Measurements from ENCODE around the gene PDE11A. TPM values are rescaled to one million over a fixed set of nuclear protein-coding genes. Genes with fewer than 3 reads are reported as not detected.

PDE11A gene
- total RNA-seq, 2 experiments from 2014 or later: not detected

DNA sequence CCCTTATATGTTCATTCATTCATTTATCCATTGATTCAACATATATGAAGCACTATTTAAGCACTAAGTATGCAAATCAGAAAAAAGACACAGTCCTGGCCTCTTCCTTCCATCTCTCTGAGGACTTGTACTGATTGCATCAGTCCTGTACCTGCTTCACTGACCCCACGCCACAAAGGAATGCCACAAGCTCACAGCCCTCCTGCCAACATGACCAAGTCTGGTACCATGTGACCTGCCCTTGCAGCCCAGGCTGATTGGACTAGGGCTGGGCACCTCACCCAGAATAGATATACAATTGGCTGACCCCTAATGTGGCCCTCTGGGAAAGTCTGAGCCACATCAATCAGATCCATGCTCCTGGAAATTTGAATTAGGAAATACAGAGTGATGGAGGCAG, 483.4 kb downstream of the PDE11A start:
- Mint-ChIP-seq H3K27me3 (peaks cover 4% of the 10 kb centered on the region), H3K9me3 (no peaks in the 10 kb centered on the region), H3K4me1 (peaks cover 3% of the 10 kb centered on the region), H3K36me3 (ENCODE audit: low read depth) (no peaks in the 10 kb centered on the region), H3K4me3 (no peak overlapping the region), H3K27ac (no peak overlapping the region)
- CTCF ChIA-PET: interaction anchor here (1.0 kb wide), 1 partner anchor 15 kb away, joined by 3 read pairs; no protein-coding TSS in a partner anchor
- POLR2A ChIA-PET: no interaction called here
- no peak for DNase-seq

DNA sequence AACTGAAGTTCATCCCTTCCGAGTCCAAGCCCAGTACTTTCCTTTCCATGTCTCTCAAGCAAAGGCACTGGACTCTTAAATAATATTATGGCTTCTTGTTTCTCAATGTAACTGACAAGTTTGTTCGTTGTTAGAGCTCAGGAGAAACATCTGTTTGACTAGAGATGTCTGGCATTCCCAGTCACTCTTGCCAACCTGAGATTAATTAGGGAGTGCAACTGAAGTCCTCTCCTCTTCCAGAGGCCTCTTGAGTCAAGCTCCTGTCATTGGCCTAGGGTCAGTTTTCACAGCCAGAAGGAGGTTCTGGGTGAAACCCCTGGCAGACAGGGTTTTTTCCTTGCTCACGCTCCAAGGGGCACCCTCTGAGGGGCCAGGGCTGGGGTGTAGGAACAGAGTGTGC, 483.9 kb downstream of the PDE11A start:
- Mint-ChIP-seq H3K27ac (no peak overlapping the region), H3K4me3 (no peak overlapping the region), H3K27me3 (peaks cover 4% of the 10 kb centered on the region), H3K4me1 (peaks cover 3% of the 10 kb centered on the region), H3K9me3 (no peaks in the 10 kb centered on the region), H3K36me3 (ENCODE audit: low read depth) (no peaks in the 10 kb centered on the region)
- ChIA-PET POLR2A (no interaction called here), CTCF (interaction anchor here (1.0 kb wide), 1 partner anchor 16 kb away, joined by 3 read pairs; no protein-coding TSS in a partner anchor)
- no peak for DNase-seq

DNA sequence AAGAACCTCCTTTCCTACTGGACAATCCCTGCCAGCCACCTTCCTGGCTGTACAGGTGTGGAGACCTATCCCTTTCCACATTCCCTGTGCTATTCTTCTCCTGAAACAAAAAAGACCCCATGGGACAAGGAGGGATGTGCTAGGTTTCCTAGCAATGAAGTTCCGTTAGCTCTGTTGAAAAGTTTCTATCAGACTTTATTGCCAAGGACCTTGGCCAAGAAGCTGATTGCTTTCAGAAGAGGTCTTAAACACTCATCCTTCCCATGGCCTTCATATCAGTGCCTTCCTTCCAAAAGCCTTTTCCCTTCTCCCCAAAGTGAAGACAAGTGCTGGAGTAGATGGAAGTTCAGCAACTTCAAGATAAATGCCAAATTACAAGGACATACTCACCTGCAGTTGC, 485.2 kb downstream of the PDE11A start:
- H3K27me3 Mint-ChIP-seq: peaks cover 4% of the 10 kb centered on the region
- ChIA-PET POLR2A (no interaction called here), CTCF (no interaction called here)
- no peak for DNase-seq
- H3K4me1 Mint-ChIP-seq: peaks cover 3% of the 10 kb centered on the region
- H3K27ac Mint-ChIP-seq: no peak overlapping the region
- no peaks in the 10 kb centered on the region for H3K9me3 Mint-ChIP-seq
- H3K4me3 Mint-ChIP-seq: no peak overlapping the region
- no peaks in the 10 kb centered on the region for H3K36me3 Mint-ChIP-seq (ENCODE audit: low read depth)

DNA sequence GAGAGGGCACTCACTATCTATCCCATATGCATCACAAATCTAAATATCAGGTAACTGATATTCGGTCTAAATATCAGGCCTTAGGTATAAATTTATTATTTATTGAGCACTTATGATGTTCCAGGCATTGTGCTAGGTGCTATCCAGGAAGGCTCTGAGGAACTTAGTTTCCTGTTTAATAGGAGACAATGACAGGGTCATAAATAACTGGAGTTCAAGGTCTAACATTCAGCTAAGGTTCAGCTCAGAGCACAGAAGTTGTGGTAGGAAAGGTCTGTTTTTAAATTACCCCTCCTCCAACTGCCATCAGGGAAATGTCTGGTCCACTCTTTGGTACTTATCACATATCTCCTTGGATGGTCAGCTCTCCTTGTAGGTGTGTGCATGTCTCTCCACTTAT, 486.4 kb downstream of the PDE11A start:
- Mint-ChIP-seq H3K4me3 (no peak overlapping the region), H3K27me3 (peaks cover 4% of the 10 kb centered on the region), H3K27ac (no peak overlapping the region), H3K4me1 (peaks cover 1% of the 10 kb centered on the region), H3K36me3 (ENCODE audit: low read depth) (no peaks in the 10 kb centered on the region), H3K9me3 (no peaks in the 10 kb centered on the region)
- POLR2A ChIA-PET: no interaction called here
- DNase-seq: no peak
- CTCF ChIA-PET: interaction anchor here (1.1 to 1.9 kb wide), 3 partner anchors 15 to 55 kb away, joined by 3 to 10 read pairs (median 3); no protein-coding TSS in a partner anchor

DNA sequence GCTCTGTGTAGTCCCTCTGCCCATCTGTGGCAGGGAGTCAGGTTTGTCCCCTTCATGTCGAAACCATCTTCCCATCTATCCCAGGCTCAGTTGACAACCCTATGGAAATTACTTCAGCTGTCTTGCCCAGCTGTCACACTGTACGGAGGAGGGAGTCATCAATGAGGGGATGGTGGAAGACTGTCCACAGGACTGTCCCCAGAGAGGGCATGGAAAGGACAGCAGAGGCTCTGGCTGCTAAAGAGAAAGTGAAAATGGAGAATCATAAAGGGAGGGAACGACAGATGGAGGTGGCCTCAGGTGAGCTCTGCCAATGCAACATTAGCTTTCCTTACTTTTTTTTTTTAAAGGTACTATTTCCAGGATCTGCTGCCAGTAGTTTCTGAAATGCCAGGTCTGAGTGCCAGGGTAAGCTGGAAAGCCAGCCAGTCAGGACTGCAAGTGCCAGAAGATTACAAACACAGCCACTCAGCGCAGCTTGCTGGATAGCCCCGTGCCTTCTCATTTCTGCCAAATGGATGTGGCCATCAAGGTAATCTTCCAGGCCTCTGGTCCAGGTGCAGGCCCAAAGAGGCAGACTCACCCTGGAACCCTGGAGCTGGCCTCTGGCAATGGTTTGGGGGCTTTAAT, 487.2 kb downstream of the PDE11A start:
- no peak overlapping the region for H3K27ac Mint-ChIP-seq
- CTCF ChIA-PET: interaction anchor here (1.1 to 1.9 kb wide), 4 partner anchors 14 to 56 kb away, joined by 3 to 10 read pairs (median 4); no protein-coding TSS in a partner anchor
- no peaks in the 10 kb centered on the region for H3K36me3 Mint-ChIP-seq (ENCODE audit: low read depth)
- peaks cover 3% of the 10 kb centered on the region for H3K9me3 Mint-ChIP-seq
- peaks cover 3% of the 10 kb centered on the region for H3K27me3 Mint-ChIP-seq
- H3K4me1 Mint-ChIP-seq: no peaks in the 10 kb centered on the region
- POLR2A ChIA-PET: no interaction called here
- DNase-seq: no peak
- no peak overlapping the region for H3K4me3 Mint-ChIP-seq

DNA sequence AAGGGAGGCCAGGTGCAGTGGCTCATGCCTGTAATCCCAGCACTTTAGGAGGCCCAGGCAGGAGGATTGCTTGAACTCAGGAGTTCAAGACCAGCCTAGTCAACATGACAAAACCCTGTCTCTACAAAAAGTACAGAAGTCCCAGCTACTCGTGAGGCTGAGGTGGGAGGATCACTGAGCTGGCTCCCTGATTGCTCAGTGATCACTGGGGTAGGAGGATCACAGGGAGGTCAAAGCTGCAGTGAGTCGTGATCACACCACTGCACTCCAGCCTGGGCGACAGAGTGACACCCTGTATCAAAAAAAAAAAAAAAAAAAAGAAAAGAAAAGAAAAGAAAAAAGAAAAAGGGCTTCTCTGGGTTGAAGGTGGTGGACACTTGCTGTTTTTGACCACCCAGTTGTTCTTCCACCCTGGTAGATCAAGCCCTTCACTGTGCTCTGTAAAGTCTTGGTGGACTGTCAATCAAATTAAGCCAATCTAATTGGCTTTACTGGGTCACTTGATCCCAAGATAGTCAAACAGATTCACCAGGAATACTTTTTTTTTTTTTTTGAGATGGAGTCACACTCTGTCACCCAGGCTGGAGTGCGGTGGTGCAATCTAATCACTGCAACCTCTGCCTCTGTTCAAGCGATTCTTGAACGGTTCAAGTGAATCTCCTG, 488.4 kb downstream of the PDE11A start:
- no peak overlapping the region for H3K27ac Mint-ChIP-seq
- H3K27me3 Mint-ChIP-seq: no peaks in the 10 kb centered on the region
- H3K4me3 Mint-ChIP-seq: no peak overlapping the region
- ChIA-PET POLR2A (no interaction called here), CTCF (interaction anchor here (0.9 to 1.9 kb wide), 4 partner anchors 8 to 17 kb away, joined by 4 to 10 read pairs (median 4); no protein-coding TSS in a partner anchor)
- no peak for DNase-seq
- H3K4me1 Mint-ChIP-seq: no peaks in the 10 kb centered on the region
- H3K36me3 Mint-ChIP-seq (ENCODE audit: low read depth): no peaks in the 10 kb centered on the region
- peaks cover 3% of the 10 kb centered on the region for H3K9me3 Mint-ChIP-seq

DNA sequence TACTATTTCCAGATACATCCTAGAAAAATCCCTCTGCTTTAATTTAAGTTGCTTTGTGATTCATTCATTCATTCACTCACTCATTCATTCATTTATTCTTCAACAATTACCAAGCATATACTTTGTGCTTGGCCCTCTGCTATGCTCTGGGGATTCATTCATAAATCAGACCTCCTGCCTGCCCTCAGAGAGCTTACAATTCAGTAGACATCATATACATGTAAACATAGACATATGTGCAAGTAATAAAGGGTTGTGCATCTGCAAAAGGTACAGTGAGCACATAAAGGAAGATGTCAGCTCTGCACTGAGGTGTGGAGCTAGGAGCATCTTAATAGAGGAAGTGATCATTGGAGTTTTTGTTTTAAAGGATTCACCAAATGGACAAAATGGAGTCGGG, 490.6 kb downstream of the PDE11A start:
- Mint-ChIP-seq H3K27me3 (no peaks in the 10 kb centered on the region), H3K4me1 (no peaks in the 10 kb centered on the region), H3K4me3 (no peak overlapping the region), H3K9me3 (peaks cover 3% of the 10 kb centered on the region), H3K27ac (no peak overlapping the region), H3K36me3 (ENCODE audit: low read depth) (no peaks in the 10 kb centered on the region)
- ChIA-PET POLR2A (no interaction called here), CTCF (no interaction called here)
- no peak for DNase-seq

DNA sequence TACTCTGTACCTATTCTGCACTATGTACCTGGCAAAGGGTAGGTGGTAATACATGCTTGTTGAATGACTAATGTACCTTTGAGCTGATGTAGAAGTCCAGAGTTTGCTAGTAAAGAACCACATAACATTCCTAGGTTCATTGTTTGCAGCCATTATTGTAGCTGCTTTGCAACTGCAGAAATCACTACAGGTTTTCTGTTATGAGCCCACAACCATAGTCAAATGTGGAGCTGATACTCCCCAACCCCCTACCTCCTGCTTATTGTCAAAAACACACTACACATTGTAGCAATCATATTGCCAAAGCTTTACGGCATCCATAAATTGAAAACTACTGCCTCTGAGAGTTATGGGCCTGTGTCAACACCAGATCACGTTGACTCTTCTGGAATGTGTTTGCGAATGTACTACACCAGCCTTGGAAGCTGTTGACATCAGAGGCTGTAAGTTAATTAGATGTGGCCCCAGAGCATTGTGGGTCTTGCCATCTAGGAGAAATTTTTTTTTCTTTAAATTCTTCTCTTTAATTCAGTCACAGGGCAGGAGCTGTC, 493.0 kb downstream of the PDE11A start:
- no peaks in the 10 kb centered on the region for H3K36me3 Mint-ChIP-seq (ENCODE audit: low read depth)
- no peaks in the 10 kb centered on the region for H3K4me1 Mint-ChIP-seq
- ChIA-PET POLR2A (no interaction called here), CTCF (no interaction called here)
- no peak overlapping the region for H3K27ac Mint-ChIP-seq
- H3K9me3 Mint-ChIP-seq: peaks cover 3% of the 10 kb centered on the region
- no peak overlapping the region for H3K4me3 Mint-ChIP-seq
- no peak for DNase-seq
- no peaks in the 10 kb centered on the region for H3K27me3 Mint-ChIP-seq

DNA sequence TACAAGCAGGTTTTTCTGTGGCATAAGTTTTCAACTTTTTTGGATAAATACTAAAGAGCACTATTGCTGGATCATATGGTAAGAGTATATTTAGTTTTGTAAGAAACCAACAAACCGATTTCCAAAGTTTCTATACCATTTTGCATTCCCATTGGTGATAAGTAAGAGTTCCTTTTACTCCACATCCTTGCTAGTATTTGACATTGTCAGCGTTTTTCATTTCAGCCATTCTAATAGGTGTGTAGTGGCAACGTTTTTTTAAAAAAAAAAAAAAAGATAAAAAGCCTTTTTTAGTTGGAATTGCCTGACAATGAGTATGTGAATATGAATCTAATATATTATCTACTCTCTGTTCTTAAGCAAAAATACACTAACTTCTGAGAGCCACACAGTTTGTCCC, 494.1 kb downstream of the PDE11A start:
- ChIA-PET CTCF (interaction anchor here (1.1 kb wide), 1 partner anchor 10 kb away, joined by 3 read pairs; no protein-coding TSS in a partner anchor), POLR2A (no interaction called here)
- Mint-ChIP-seq H3K9me3 (peaks cover 3% of the 10 kb centered on the region), H3K4me1 (no peaks in the 10 kb centered on the region), H3K27me3 (no peaks in the 10 kb centered on the region), H3K27ac (no peak overlapping the region), H3K4me3 (no peak overlapping the region), H3K36me3 (ENCODE audit: low read depth) (no peaks in the 10 kb centered on the region)
- no peak for DNase-seq

DNA sequence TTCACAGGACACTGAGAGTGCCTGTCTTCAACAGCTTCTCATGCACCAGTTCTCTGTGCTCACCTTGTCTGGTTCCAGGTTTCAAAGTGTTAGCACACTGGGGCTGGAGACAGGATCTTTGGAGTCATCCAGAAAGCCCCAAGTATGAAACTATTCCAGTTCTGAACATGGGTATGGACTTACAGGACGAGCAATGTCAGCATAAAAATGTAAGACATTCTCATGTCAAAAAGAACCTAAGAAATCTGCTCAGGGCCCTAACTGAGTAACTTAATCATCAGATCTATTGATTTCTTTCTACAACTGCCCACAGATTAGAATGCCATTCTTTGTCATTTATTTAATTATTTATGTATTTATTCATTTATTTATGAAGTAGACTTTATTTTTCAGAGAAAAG, 495.5 kb downstream of the PDE11A start:
- H3K4me1 Mint-ChIP-seq: no peaks in the 10 kb centered on the region
- no peak overlapping the region for H3K4me3 Mint-ChIP-seq
- no peak overlapping the region for H3K27ac Mint-ChIP-seq
- H3K27me3 Mint-ChIP-seq: no peaks in the 10 kb centered on the region
- ChIA-PET CTCF (no interaction called here), POLR2A (no interaction called here)
- DNase-seq: no peak
- H3K9me3 Mint-ChIP-seq: peaks cover 3% of the 10 kb centered on the region
- no peaks in the 10 kb centered on the region for H3K36me3 Mint-ChIP-seq (ENCODE audit: low read depth)

DNA sequence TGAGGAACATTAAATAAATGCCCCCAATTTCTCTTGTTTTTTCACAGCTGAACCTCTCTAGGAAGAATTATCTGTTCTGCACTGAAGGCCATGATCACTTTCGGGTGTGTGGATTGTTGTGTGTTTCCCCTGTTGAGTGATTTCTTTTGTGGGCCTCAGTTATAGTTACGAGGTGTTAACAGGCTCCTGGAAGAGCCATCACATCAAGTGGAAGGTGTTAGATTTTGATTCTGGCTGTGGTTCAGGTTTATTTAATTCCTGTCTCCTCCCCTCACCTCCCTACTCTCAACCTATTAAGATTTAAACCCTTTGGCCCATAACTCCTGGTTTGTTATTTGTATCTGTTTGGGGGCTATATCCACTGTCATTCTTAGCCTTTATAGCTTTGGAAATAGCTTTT, 497.2 kb downstream of the PDE11A start:
- no peak overlapping the region for H3K27ac Mint-ChIP-seq
- H3K4me1 Mint-ChIP-seq: no peaks in the 10 kb centered on the region
- no peaks in the 10 kb centered on the region for H3K36me3 Mint-ChIP-seq (ENCODE audit: low read depth)
- no peaks in the 10 kb centered on the region for H3K9me3 Mint-ChIP-seq
- no peak for DNase-seq
- H3K4me3 Mint-ChIP-seq: no peak overlapping the region
- CTCF ChIA-PET: interaction anchor here (1.2 kb wide), 1 partner anchor 25 kb away, joined by 3 read pairs; no protein-coding TSS in a partner anchor
- H3K27me3 Mint-ChIP-seq: no peaks in the 10 kb centered on the region
- POLR2A ChIA-PET: no interaction called here

DNA sequence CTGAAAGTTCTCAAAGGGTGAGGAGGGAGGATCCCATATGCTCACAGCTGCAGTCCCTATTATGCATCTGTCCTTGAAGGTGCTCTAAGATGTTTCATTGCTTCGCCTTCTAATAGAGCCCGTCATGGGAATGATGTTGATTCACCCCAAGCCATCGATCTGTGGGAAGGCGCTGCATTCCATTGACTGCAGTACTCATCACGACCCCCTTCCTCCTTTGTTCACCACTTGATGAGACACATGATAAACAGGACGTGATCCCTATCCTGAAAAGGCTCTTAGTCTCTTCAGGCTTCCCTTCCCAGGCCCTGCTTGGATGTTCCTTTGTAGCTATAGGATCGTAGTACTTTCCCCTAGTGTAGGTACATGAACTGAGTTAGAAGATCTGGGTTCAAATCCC, 498.2 kb downstream of the PDE11A start:
- Mint-ChIP-seq H3K27ac (no peak overlapping the region), H3K4me3 (no peak overlapping the region), H3K4me1 (no peaks in the 10 kb centered on the region), H3K36me3 (ENCODE audit: low read depth) (no peaks in the 10 kb centered on the region), H3K27me3 (no peaks in the 10 kb centered on the region), H3K9me3 (no peaks in the 10 kb centered on the region)
- CTCF ChIA-PET: no interaction called here
- POLR2A ChIA-PET: no interaction called here
- no peak for DNase-seq

Data from activated CD4-positive, alpha-beta T cell treated with anti-CD3 and anti-CD28 coated beads, Interleukin-2, amount 10 ng/mL, durations not matched to agents 7 days and 5 days (primary cell).